Measurements from ENCODE around the gene CDH4.

The CDH4 gene

GRCh38 chr20:61890210-61890609 is 638.1 kb downstream of the CDH4 start (continued):
- TF ChIP-seq SP3 (tag by site-specific recombination; IDR thresholded peaks at IDR 0.05) (no peak), ZNF341 (tag by site-specific recombination; IDR thresholded peaks at IDR 0.05; ENCODE audit: low read depth) (no peak), ZNF571 (tag by site-specific recombination; IDR thresholded peaks at IDR 0.05) (peak; percentile 28; the same call in 1 of the 2 replicates), KLF8 (tag by site-specific recombination; IDR thresholded peaks at IDR 0.05) (no peak)

GRCh38 chr20:61891476-61891875 is 639.4 kb downstream of the CDH4 start:
- no peaks in the 10 kb centered on the region for H3K9me3 ChIP-seq (ENCODE audit: control insufficient read depth, insufficient read depth, low read depth, low read length)
- no peaks in the 10 kb centered on the region for H3K36me3 ChIP-seq (ENCODE audit: control insufficient read depth in 2 of 2, insufficient read depth in 1 of 2, low read length in 2 of 2)
- H3K27ac ChIP-seq (ENCODE audit: extremely low read depth, low read depth, low read length), result no peak overlapping the region
- ChIA-PET POLR2A (no interaction called here), CTCF (no interaction called here)
- no peak overlapping the region for H3K4me3 ChIP-seq (ENCODE audit: low read depth, low read length)
- TF ChIP-seq EGR2 (tag by site-specific recombination; IDR thresholded peaks at IDR 0.05; ENCODE audit: low read depth) (no peak), ZNF629 (tag by site-specific recombination; IDR thresholded peaks at IDR 0.05) (no peak), ZNF391 (tag by site-specific recombination; IDR thresholded peaks at IDR 0.05; ENCODE audit: borderline replicate concordance, low read depth) (no peak), ZNF514 (tag by site-specific recombination; IDR thresholded peaks at IDR 0.05) (no peak), ZNF311 (tag by site-specific recombination; IDR thresholded peaks at IDR 0.05; ENCODE audit: borderline replicate concordance) (no peak), ZSCAN23 (tag by site-specific recombination; IDR thresholded peaks at IDR 0.05) (no peak), ZNF660 (tag by site-specific recombination; IDR thresholded peaks at IDR 0.05) (no peak), ZNF214 (tag by site-specific recombination; IDR thresholded peaks at IDR 0.05; ENCODE audit: borderline replicate concordance) (no peak), SCRT2 (tag by site-specific recombination; IDR thresholded peaks at IDR 0.05) (no peak), ZNF202 (tag by site-specific recombination; IDR thresholded peaks at IDR 0.05; ENCODE audit: borderline replicate concordance) (no peak), ZNF140 (tag by site-specific recombination; IDR thresholded peaks at IDR 0.05) (no peak), HOXC10 (CRISPR knock-in tag; IDR thresholded peaks at IDR 0.05) (no peak), BCL6B (tag by site-specific recombination; IDR thresholded peaks at IDR 0.05) (no peak), ZNF404 (tag by site-specific recombination; IDR thresholded peaks at IDR 0.05) (no peak), ZNF121 (tag by site-specific recombination; IDR thresholded peaks at IDR 0.05) (no peak), KLF1 (tag by site-specific recombination; IDR thresholded peaks at IDR 0.05) (no peak), ZBTB6 (tag by site-specific recombination; IDR thresholded peaks at IDR 0.05) (no peak)
- H3K4me1 ChIP-seq (ENCODE audit: control insufficient read depth, insufficient read depth, low read length), result no peaks in the 10 kb centered on the region

- Histone ChIP-seq H3K4me1 (ENCODE audit: control insufficient read depth, insufficient read depth, low read length) (no peaks in the 10 kb centered on the region), H3K4me3 (ENCODE audit: low read depth, low read length) (no peak overlapping the region), H3K27ac (ENCODE audit: extremely low read depth, low read depth, low read length) (no peak overlapping the region), H3K36me3 (ENCODE audit: control insufficient read depth in 2 of 2, insufficient read depth in 1 of 2, low read length in 2 of 2) (no peaks in the 10 kb centered on the region), H3K9me3 (ENCODE audit: control insufficient read depth, insufficient read depth, low read depth, low read length) (no peaks in the 10 kb centered on the region)
- TF ChIP-seq ZNF785 (tag by site-specific recombination; IDR thresholded peaks at IDR 0.05) (no peak), ZIC2 (tag by site-specific recombination; IDR thresholded peaks at IDR 0.05) (peak; percentile 32; the same call in 1 of the 2 replicates), ZNF133 (tag by site-specific recombination; IDR thresholded peaks at IDR 0.05) (peak; percentile 98), KLF17 (tag by site-specific recombination; IDR thresholded peaks at IDR 0.05) (0 out of 2 replicates have a peak, but pooled peaks have one; percentile 35)
- POLR2A ChIA-PET, result no interaction called here
- CTCF ChIA-PET, result no interaction called here
These were observed 640.0 kb downstream of the CDH4 start for GRCh38 chr20:61891916-61892649.
